RWPE2 (cell line): ENCODE results near the gene TTC38.

Experiments
- ATAC-seq: fragments of 200-7000 bp; cut with Tn5 transposase; 3 replicates; pipeline ENCODE4 v1.9.1; 2021; ENCODE audit warnings: low read depth
- DNase-seq: peaks from one replicate; pipeline ENCODE4 v3.0.0-alpha.2; 2020; ENCODE audit warnings: low spot score
- H3K27ac ChIP-seq: fragments of 450-650 bp; 2 replicates; pipeline ENCODE4 v1.5.1; 2017; ENCODE audit warnings: mild to moderate bottlenecking; ENCODE audit not compliant: poor library complexity, severe bottlenecking
- H3K27me3 ChIP-seq: fragments of 250-450 bp; sonication (Bioruptor Pico); 2 replicates; pipeline ENCODE4 v1.5.1; 2021; ENCODE audit warnings: mild to moderate bottlenecking, moderate library complexity; ENCODE audit not compliant: insufficient read depth, poor library complexity, severe bottlenecking
- H3K36me3 ChIP-seq: fragments of 250-450 bp; sonication (Bioruptor Pico); 2 replicates; pipeline ENCODE4 v1.5.1; 2020; ENCODE audit warnings: low read depth, mild to moderate bottlenecking, moderate library complexity
- H3K4me1 ChIP-seq: fragments of 250-450 bp; sonication (Bioruptor Pico); 2 replicates; pipeline ENCODE4 v1.5.1; 2021; ENCODE audit warnings: mild to moderate bottlenecking, moderate library complexity; ENCODE audit not compliant: insufficient read depth, poor library complexity, severe bottlenecking
- H3K4me3 ChIP-seq: fragments of 250-450 bp; sonication (Bioruptor Pico); 2 replicates; pipeline ENCODE4 v1.5.1; 2021; ENCODE audit warnings: mild to moderate bottlenecking, moderate library complexity; ENCODE audit not compliant: severe bottlenecking
- H3K9me3 ChIP-seq: fragments of 250-450 bp; sonication (Bioruptor Pico); 2 replicates; pipeline ENCODE4 v1.5.1; 2021; ENCODE audit warnings: mild to moderate bottlenecking, moderate library complexity; ENCODE audit not compliant: severe bottlenecking
- CTCF ChIP-seq: fragments of 450-650 bp; IDR thresholded peaks from one replicate; pipeline ENCODE4 v1.5.1; 2017; ENCODE audit warnings: mild to moderate bottlenecking, moderate library complexity; ENCODE audit not compliant: poor library complexity, severe bottlenecking

TTC38 gene

GRCh38 chr22:46338636-46339035, 70.8 kb downstream of the TTC38 start:
- H3K36me3 ChIP-seq, result peaks cover 57% of the 10 kb centered on the region
- no peak overlapping the region for H3K4me3 ChIP-seq
- ATAC-seq, result no peak
- no peak for TF ChIP-seq CTCF
- H3K4me1 ChIP-seq, result peaks cover 3% of the 10 kb centered on the region
- no peaks in the 10 kb centered on the region for H3K27me3 ChIP-seq
- H3K27ac ChIP-seq, result no peak overlapping the region
- DNase-seq, result no peak
- H3K9me3 ChIP-seq, result no peaks in the 10 kb centered on the region

GRCh38 chr22:46339956-46340355, 72.1 kb downstream of the TTC38 start:
- ATAC-seq (no peak), DNase-seq (no peak)
- H3K27me3 ChIP-seq, result no peaks in the 10 kb centered on the region
- H3K9me3 ChIP-seq, result no peaks in the 10 kb centered on the region
- H3K36me3 ChIP-seq, result peaks cover 70% of the 10 kb centered on the region
- no peak overlapping the region for H3K4me3 ChIP-seq
- no peak for TF ChIP-seq CTCF
- H3K27ac ChIP-seq, result no peak overlapping the region
- H3K4me1 ChIP-seq, result peaks cover under 1% of the 10 kb centered on the region

- no peak overlapping the region for H3K4me3 ChIP-seq
- DNase-seq, result no peak
- ATAC-seq, result no peak
- peaks cover 76% of the 10 kb centered on the region for H3K36me3 ChIP-seq
- H3K9me3 ChIP-seq, result no peaks in the 10 kb centered on the region
- H3K4me1 ChIP-seq, result no peaks in the 10 kb centered on the region
- H3K27ac ChIP-seq, result no peak overlapping the region
- no peak for TF ChIP-seq CTCF
- H3K27me3 ChIP-seq, result no peaks in the 10 kb centered on the region
Measured at GRCh38 chr22:46340676-46341075, 72.9 kb downstream of the TTC38 start.
